GM12878 (cell line): ENCODE data around the gene WDR18. TPM values are rescaled to one million over a fixed set of nuclear protein-coding genes. Genes with fewer than 3 reads are reported as not detected.

Experiments
- BRCA1 ChIP-seq: IDR thresholded peaks from 2 replicates; pipeline ENCODE4 v1.6.1; 2011; ENCODE audit warnings: low read depth, low read length, improper control_type of control experiment
- MYB ChIP-seq: fragments of 150-350 bp; IDR thresholded peaks from 2 replicates; pipeline ENCODE4 v1.6.1; 2014; ENCODE audit warnings: mild to moderate bottlenecking, low read depth, low read length, borderline replicate concordance
- NFIC ChIP-seq: IDR thresholded peaks from 2 replicates; pipeline ENCODE4 v1.6.1; 2012; ENCODE audit warnings: low read depth, mild to moderate bottlenecking, inconsistent platforms, low read length, moderate library complexity
- NFXL1 ChIP-seq: fragments of 450-650 bp; IDR thresholded peaks from 2 replicates; pipeline ENCODE4 v1.6.1; 2017; ENCODE audit warnings: antibody characterized with exemption, mild to moderate bottlenecking, borderline replicate concordance
- PKNOX1 ChIP-seq: fragments of 450-650 bp; IDR thresholded peaks from 2 replicates; pipeline ENCODE4 v1.6.1; 2016; ENCODE audit warnings: mild to moderate bottlenecking
- SUPT20H ChIP-seq: IDR thresholded peaks from 2 replicates; pipeline ENCODE4 v1.6.1; 2011; ENCODE audit warnings: low read depth, mild to moderate bottlenecking, low read length, moderate library complexity, borderline replicate concordance; ENCODE audit not compliant: control insufficient read depth
- SUZ12 ChIP-seq: fragments of 200-600 bp; sonication (generic); IDR thresholded peaks from one replicate; pipeline ENCODE4 v1.6.1; 2018; ENCODE audit warnings: antibody characterized with exemption, mild to moderate bottlenecking; ENCODE audit not compliant: unreplicated experiment
- TARDBP ChIP-seq: IDR thresholded peaks from 2 replicates; pipeline ENCODE4 v1.6.1; 2016; ENCODE audit warnings: borderline replicate concordance
- ZBTB11 ChIP-seq: fragments of 450-650 bp; formaldehyde crosslinking; IDR thresholded peaks from 2 replicates; pipeline ENCODE4 v1.5.0; 2022; ENCODE audit warnings: mild to moderate bottlenecking, missing genetic modification characterization
- ZBTB33 ChIP-seq: fragments of 450-650 bp; IDR thresholded peaks from 2 replicates; pipeline ENCODE4 v1.6.1; 2017; ENCODE audit warnings: mild to moderate bottlenecking
- ZBTB40 ChIP-seq: fragments of 450-650 bp; IDR thresholded peaks from 2 replicates; pipeline ENCODE4 v1.6.1; 2016; ENCODE audit warnings: mild to moderate bottlenecking, moderate library complexity, borderline replicate concordance
- polyA plus RNA-seq, 11 experiments: library from polyadenylated mRNA; depleted of rRNA in 4 of 11; unstranded in 6 of 11; stranded (reverse) in 5 of 11; fragments of >200 nt; fragmentation: Nextera tagmentation in 4 of 11; fragmentation: Illumina TruSeq in 1 of 11; extraction: Ambion mirVana in 4 of 11; extraction: Trizol in 1 of 11; gene quantifications; 1 replicate in 1 of 11; 2 replicates in 10 of 11; pipeline versions ENCODE4 v1.2.1 to v1.2.3, GENCODE V29; 2011 to 2016; ENCODE audit warnings: inconsistent platforms in 2 of 11, missing spikeins in 2 of 11, low read depth in 1 of 11
- total RNA-seq, 4 experiments: library from RNA; depleted of rRNA in 3 of 4; stranded (reverse); fragments of >200 nt in 3 of 4; fragmentation: Illumina TruSeq in 1 of 4; extraction: Trizol in 1 of 4; gene quantifications; 2 replicates each; pipeline versions ENCODE4 v1.2.1 to v1.2.3, GENCODE V29; 2013 to 2021
- TF ChIP-seq, protein P1 (sequence below): fragments of 450-650 bp; IDR thresholded peaks from 2 replicates; pipeline ENCODE4 v1.6.1; 2017; ENCODE audit warnings: mild to moderate bottlenecking, low read depth, inconsistent platforms; ENCODE audit not compliant: poor library complexity, severe bottlenecking
- TF ChIP-seq, protein P2 (sequence below): IDR thresholded peaks from 2 replicates; pipeline ENCODE4 v1.6.1; 2011; ENCODE audit warnings: borderline replicate concordance, low read depth, mild to moderate bottlenecking, moderate library complexity, low read length; ENCODE audit not compliant: insufficient read depth, poor library complexity, severe bottlenecking

WDR18 gene
- total and polyA plus RNA-seq, 10 of the 15 experiments (the other 5 are each of a cell fraction or from before 2014, with no cell fraction given) = 3.0 to 206 (median 62.3) TPM

- TF ChIP-seq ZBTB11 (CRISPR knock-in tag) = no peak
- TF ChIP-seq SUPT20H = no peak
- TF ChIP-seq PKNOX1 = no peak
- no peak for TF ChIP-seq ZBTB40
- no peak for TF ChIP-seq NFIC
- TF ChIP-seq TARDBP = no peak
- no peak for TF ChIP-seq SUZ12
- no peak for TF ChIP-seq BRCA1
- no peak for TF ChIP-seq NFXL1
- TF ChIP-seq MYB = no peak
- TF ChIP-seq, protein P1, sequence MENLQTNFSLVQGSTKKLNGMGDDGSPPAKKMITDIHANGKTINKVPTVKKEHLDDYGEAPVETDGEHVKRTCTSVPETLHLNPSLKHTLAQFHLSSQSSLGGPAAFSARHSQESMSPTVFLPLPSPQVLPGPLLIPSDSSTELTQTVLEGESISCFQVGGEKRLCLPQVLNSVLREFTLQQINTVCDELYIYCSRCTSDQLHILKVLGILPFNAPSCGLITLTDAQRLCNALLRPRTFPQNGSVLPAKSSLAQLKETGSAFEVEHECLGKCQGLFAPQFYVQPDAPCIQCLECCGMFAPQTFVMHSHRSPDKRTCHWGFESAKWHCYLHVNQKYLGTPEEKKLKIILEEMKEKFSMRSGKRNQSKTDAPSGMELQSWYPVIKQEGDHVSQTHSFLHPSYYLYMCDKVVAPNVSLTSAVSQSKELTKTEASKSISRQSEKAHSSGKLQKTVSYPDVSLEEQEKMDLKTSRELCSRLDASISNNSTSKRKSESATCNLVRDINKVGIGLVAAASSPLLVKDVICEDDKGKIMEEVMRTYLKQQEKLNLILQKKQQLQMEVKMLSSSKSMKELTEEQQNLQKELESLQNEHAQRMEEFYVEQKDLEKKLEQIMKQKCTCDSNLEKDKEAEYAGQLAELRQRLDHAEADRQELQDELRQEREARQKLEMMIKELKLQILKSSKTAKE = no peak
- TF ChIP-seq, protein P2, sequence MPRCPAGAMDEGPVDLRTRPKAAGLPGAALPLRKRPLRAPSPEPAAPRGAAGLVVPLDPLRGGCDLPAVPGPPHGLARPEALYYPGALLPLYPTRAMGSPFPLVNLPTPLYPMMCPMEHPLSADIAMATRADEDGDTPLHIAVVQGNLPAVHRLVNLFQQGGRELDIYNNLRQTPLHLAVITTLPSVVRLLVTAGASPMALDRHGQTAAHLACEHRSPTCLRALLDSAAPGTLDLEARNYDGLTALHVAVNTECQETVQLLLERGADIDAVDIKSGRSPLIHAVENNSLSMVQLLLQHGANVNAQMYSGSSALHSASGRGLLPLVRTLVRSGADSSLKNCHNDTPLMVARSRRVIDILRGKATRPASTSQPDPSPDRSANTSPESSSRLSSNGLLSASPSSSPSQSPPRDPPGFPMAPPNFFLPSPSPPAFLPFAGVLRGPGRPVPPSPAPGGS = no peak
- TF ChIP-seq ZBTB33 = no peak
Measured at GRCh38 chr19:1025960-1026782, 42.0 kb downstream of the WDR18 start, which contains the start of gene CNN2 (continued).
